Activated CD8-positive, alpha-beta memory T cell treated with anti-CD3 and anti-CD28 coated beads, Interleukin-2, amount 50 U/mL, for 24 hours (primary cell): ENCODE data around the gene HOXA11.

ENCODE experiments used
- DNase-seq: peaks from one replicate; pipeline ENCODE4 v3.0.0-alpha.2; 2020; ENCODE audit errors: extremely low read depth

Gene HOXA11

GRCh38 chr7:27169658-27170425 lies 15.2 kb downstream of the HOXA11 start:
- DNase-seq = no peak

- DNase-seq = no peak
These were observed 16.6 kb downstream of the HOXA11 start for GRCh38 chr7:27168265-27168947.

GRCh38 chr7:27167916-27168264 lies 17.1 kb downstream of the HOXA11 start:
- no peak for DNase-seq

- no peak for DNase-seq
These were observed 18.2 kb downstream of the HOXA11 start for GRCh38 chr7:27166531-27167505.

GRCh38 chr7:27165996-27166530 lies 19.0 kb downstream of the HOXA11 start:
- DNase-seq = no peak

GRCh38 chr7:27165089-27165995 lies 19.7 kb downstream of the HOXA11 start, which contains the start of gene HOXA9:
Gene HOXA9 (minus strand): TSS chr7:27165537. CDS start chr7:27165457, 80 bp downstream.
- no peak for DNase-seq

- no peak for DNase-seq
These were observed 20.5 kb downstream of the HOXA11 start for GRCh38 chr7:27164367-27165088.

GRCh38 chr7:27164045-27164366 lies 21.0 kb downstream of the HOXA11 start:
- no peak for DNase-seq

GRCh38 chr7:27163288-27164044 lies 21.6 kb downstream of the HOXA11 start:
- no peak for DNase-seq

GRCh38 chr7:27162561-27163287 lies 22.3 kb downstream of the HOXA11 start:
- no peak for DNase-seq

GRCh38 chr7:27161721-27162560 lies 23.1 kb downstream of the HOXA11 start:
- no peak for DNase-seq

- DNase-seq = no peak
These were observed 23.8 kb downstream of the HOXA11 start for GRCh38 chr7:27161214-27161720.

- DNase-seq = peak; percentile 64
These were observed 24.4 kb downstream of the HOXA11 start for GRCh38 chr7:27160546-27161213.

- no peak for DNase-seq
These were observed 24.9 kb downstream of the HOXA11 start for GRCh38 chr7:27160145-27160545.

GRCh38 chr7:27159266-27160144 lies 25.5 kb downstream of the HOXA11 start:
- DNase-seq = no peak
